HG03135 (cell line): ENCODE data around the gene PKMYT1.
"Not testable (repeated sequence)": the region's sequence is repeated elsewhere in the genome, so short reads cannot be mapped to it uniquely, and the experiment has no call there.

Source experiments
- ATAC-seq: cut with Tn5 transposase; IDR thresholded peaks from one replicate; pipeline ENCODE4 v1.9.1; 2021; ENCODE audit warnings: mild to moderate bottlenecking, moderate library complexity; ENCODE audit not compliant: unreplicated experiment

PKMYT1 gene

DNA sequence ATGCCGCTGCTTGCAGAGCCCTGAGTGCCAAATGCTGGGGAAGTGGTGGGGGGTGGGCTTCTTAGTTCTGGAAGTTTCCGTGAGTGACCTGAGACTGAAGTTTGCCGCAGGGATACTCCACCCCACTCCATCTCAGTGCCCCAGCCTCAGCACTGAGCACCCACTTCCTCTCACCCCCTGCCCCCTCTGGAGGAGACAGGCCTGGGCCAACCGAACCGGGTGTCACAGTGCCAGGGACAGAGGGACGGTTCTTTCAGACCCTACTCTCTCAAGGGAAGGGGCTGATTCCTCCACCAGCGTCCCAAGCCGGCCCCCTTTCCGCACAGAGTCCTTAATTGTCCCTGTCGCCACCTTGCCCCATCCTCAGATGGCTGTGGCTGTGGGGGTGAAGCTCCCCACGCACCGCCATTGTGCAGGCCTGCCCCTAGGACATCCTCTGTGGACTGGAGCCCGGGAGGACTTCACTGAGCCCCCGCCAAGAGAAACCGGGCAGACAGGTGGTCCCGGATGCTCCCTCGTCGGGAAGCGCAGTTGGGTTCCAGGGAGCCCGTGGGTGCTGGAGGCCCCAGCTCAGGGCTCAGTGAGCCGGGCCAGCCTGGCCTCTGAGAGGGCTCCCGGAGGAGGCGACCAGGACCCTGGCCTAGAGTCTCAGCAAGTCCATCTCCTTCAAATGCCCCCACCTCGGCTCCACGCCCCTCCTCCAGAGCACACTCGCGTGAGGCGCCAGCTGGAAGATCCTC, 17.7 kb downstream of the PKMYT1 start:
- ATAC-seq = no peak

DNA sequence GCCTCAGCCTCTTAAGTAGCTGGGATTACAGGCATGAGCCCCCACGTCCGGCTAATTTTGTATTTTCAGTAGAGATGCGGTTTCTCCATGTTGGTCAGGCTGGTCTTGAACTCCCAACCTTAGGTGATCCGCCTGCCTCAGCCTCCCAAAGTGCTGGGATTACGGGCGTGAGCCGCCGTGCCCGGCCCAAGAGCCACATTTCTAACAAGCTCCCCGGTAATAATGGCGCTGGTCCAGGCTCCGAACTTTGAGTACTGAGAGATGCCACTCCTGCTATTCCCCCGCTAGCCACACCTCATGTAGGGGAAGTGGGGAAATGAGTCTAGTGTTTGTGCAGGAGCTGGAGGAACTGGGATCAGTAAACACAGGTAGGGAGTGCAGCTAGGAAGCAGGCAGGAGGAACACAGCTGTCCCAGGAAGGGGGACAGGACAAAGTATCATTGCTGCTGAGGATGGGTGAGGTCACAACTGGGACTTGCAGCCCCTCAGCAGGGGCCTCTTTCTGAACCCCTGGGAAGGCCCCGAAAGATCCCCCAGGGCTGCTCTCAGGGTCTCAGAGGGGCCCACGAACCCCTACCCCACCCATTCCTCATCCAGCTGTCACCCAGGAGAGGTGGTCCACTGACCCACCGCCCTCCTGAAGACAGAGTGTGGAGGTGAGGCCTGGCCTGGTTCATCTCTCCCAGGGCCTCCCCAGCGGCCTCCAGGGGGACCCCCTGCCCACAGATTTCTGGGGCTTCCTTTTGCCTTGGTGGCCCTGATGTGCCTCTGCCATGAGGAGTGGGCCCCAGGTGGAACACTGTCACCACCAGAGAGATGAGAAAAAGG, 19.8 kb downstream of the PKMYT1 start:
- ATAC-seq = no peak

DNA sequence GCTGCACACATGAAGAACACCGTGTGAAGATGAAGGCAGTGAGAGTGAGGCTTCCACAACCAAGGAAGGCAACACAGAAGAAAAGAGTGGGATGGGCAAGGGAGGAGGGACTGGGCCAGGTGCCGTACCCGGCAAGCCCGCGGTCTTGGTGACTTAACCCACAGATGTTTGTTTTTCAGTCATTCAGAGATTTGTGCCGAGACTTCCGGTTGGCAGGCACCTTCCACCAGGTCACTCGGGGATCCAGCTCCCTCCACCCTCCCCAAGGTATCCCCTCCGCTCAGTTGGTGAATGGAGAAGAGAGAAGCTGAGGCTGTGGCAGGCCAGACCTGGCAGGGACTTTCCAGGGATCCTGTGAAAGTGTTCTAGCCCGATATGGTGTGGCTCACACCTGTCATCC, 21.0 kb downstream of the PKMYT1 start:
- ATAC-seq = no peak

DNA sequence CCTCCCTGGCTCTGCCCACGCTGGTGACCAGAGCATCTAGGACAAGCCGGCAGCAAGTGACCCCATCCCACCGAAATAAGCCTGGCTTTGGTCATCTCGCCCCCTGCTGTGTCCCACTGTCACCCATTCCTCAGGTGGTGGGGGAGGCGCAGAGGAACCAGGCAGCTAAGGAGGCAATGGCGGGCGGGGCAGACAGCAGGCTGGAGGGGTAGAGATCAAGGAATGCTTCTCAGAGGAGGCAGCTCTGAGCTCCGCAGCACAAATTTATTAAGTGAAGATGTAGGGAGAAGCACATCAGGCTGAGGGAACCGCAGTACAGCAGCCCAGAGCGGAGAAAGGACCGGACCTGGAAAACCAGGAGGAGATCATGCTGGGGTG, 23.7 kb downstream of the PKMYT1 start:
- no peak for ATAC-seq

DNA sequence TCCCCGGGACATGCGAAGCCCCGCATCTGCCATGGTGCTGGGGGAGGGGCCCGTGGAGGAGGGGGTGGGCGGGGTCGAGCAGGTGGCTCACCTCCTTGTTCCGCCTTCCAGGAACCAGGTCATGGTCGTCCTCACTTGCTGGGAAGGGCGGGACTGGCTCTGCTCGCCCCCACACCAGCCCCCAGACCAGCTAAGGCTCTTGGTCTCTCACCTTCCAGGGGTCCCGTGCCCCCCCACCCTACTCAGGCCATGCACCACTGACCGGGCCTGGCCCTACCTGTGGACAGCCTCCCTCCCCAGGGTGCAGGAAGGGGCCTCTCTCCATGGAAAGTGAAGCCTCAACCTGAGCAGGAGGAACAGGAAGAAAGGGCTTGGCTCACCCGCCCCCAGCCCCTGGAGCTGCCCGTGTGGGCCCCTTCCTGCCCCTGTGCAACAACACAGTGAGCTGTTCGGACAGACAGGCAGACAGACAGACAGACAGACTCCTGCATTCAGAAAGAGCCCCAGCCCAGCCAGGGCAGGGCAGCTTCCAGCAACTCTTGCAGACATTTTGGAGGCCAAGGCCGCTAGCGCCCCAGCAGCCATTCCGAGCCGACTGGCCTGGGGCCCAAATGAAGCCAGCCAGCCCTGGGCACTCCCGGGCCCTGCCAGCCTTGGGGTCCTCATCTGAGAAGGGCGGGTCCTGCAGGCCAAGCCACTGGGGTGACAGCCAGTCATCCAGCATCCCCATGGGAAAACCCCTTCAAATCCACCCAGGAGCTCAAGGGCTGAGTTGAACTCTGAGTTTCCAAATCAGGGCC, 24.3 kb downstream of the PKMYT1 start:
- no peak for ATAC-seq

DNA sequence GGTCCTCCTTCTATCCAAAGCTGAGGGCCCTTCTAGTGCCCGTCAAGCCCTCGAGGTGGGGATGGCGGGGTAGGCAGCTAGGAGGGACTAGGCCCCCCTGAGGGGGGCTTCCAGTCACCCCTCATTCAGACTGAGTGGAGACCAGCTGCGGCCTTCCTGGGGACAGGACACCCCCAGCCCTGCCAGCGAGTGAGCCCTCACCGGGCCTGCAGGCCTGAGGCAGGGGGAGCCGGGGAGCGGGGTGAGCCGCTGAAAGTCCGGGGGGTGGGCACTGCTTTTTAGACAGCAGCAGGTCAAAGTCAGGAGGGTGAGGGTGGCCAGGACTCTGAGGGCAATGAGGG, 24.8 kb downstream of the PKMYT1 start:
- ATAC-seq = no peak

DNA sequence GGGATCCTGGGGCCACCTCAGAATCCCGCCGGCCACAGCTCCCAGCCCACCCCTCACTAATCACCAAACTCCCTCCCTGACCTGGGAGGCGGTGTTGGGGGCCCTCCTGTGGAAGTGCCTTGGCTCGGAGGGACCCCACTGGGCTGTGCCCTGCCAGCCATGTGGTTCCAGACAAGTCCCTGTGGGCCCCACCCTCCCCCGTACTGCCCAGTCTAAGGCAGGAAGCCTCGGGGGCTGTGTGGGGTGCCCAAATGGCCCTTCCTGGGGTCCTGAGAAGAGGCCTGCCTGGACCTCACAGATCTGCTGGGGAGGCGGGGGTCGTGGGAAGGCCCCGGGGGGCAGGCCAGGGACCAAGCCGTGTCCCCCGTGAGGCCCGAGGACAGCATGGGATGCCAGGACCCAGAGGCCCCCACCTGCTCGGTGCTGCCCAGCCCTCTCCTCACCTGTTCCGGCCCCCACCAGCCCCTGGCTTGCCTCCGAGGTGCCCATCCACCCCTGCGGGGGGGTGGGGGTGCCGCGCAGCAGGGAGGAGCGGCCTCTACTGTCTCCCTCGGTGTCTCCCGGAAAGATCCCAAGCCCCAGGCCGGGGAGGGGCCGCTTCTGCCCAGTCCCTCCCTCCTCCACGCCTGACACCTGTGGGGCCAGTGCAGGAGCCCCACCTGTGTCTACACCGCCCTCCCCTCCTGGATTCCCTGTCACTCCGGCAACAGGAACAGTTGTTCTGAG, 25.4 kb downstream of the PKMYT1 start:
- ATAC-seq = no peak

DNA sequence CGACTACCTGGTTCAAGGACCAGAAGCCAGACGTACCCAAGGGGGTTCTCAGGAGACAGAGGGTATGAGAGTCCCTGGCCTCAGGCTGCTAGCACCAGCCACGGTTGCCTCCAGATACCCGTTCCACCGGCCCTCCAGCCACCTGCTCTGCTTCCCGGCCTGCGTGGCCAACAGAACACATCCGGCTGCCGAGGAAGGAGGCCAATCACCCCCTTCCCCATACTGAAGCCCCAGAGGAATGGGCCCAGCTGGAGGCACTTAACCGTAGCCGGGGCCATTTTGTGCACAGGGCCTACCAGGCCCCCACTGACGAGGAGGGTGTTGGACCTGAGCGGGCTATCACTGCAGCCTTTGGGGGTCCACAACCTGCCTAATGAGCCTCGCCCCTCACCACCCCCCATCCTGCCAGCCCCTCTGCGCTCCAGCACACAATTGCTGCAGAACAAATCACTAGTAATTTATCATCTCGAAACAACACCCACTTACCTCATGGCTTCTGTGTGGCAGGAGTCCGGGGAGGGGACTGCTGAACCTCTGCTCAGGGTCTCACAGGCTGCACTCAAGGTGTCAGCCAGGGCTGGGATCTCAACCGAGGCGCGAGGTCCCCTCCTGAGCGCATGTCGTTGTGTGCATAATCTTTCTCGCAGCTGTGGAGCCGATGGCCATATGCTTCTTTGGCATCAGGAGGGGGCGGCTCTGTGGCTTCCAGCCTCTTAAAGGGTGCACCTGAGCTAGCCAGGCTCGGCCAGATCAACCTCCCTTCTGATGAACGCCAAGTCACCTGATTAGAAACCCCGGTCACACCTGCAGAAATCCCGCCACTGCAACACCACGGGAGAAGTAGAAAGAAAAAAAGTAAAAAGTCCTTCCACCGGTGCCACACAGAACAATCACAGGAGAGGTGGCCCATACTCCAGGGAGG, 26.3 kb downstream of the PKMYT1 start:
- no peak for ATAC-seq

DNA sequence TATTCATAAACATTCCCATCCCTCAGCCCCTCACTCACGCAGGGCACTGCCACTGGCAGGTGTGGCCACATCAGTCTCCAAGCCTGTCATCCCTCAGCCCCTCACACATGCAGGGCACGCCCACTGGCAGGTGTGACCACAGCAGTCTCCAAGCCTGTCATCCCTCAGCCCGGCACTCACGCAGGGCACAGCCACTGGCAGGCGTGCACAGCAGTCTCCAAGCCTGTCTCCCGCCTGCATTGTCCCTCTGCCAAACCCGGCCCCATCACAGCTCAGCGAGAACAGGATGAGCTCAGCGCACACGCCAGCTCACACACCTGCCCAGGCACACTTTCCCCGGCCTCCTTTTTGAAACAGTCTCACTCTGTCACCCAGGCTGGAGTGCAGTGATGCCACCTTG, 27.6 kb downstream of the PKMYT1 start:
- ATAC-seq = no peak

DNA sequence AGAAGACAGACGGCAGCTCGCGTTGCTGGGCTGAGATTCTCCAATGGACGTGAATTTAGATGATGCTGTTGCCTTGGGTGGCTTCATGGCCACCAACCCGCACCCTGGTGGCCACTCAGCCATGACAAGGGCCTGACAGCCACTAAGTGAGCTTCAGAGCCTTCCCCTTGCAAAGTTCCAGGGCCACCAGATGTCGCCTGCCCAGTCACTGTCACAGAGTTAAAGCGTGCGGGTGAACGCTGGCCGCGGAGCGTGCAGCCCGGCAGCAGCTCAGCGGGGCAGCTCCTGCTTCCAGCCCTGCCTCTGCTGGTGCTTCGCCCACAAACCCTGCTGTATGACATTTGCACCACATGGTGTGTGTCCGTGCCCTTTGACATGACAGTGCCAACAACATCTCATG, 29.5 kb downstream of the PKMYT1 start:
- ATAC-seq = no peak

DNA sequence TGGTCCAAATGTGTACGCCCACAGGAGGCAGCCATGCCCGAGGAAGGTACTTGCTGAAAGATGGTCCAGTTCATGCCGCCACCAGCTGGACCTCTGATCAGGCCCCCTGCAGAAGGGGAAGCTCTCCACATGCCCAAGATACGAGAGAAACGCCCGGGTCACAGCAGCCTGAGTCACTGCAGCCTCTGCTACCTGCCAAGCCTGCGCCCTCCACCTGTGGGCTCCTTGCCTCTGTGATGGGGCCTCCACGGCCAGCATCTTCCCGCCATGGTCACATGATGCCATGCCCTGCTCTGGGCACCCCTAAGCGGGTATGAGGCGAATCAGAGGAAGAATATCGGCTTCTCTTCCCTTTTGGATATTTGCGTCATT, 29.9 kb downstream of the PKMYT1 start:
- no peak for ATAC-seq

DNA sequence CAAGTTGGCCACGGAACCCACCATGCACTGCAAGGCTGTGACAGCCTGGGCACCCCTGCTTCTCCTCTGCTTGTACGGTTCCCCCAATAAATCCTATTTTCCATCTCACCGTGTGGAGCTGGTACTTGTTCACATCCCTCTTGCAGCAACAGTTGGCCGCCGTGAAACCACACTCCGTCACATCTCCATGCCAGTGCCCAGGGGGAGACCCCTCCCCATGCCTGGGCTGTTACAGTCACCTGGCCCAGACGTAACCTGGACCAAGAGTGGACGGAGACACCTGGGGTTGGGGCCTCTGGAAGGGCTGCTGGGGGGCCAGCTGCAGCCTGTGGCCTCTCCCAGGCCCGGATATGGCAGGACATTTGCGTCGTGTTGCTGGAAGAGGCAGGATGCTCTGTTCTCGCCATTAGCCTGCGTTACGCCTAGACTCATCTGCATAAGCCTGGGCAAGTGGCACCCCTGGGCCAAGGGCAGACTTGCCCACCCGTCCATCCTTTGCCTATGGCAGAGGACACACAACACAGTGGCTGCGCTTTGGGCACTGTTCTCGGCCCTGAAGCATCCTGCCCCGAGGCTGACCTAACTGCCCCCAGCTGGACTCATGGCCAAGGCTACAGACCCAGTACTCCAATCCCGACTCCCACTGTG, 30.4 kb downstream of the PKMYT1 start:
- no peak for ATAC-seq

DNA sequence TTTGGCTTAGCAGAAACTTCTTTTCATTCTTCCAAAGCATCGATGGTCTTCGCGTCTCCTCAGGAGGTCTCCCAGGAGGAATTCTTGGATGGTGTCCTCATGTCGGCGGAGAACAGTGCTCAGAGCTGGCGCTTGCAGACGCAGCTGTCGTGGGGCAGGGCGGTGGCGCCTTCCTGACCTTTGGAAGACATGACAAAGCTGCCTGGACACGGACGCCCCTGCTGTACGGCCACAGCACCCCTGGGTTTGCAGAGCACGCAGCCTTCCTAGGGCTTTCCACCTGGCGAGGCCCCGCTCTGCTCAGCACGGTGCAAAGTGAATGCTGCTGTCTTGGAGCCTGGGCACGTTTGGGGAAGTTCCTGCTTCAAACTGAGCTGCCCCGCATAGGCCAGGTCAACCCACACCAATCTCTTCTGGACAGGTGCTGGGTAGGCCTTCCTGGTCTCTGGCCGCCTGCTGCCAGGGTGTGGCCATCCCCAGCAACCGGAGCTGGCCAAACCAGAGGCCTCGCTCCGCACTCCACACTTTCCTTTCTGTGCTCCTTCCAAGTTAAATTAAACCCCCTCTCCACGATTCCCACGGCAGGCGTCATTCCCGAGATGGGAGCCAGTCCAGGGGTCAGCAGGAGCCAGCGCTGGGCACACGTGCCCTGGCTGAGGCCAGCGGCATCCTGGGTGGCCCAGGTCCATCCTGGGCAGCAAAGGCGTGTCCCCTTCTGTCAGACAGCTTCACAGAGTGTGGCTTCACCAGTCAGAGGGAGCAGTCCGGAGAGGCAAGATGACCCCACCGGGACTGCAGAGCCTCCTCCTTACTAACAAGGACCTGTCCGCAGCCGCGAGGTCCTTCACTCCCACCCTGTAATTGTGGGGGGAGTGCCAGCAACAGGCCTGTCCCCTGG, 31.2 kb downstream of the PKMYT1 start:
- no peak for ATAC-seq

DNA sequence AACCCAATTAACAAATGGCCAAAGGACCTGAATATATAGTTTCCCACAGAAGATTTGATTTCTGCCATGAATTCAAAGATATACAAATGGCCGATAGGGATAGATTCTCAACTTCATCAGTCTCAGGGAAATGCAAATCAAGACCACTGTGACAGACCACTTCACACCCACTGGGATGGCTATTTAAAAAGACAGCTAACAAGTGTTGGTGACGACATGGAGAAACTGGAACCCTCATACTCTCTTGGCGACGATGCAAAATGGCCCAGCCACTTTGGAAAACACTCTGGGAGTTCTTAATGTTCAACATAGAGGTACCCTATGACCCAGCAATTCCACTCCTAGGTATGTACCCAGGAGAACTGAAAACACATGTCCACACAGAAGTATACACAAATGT, 33.6 kb downstream of the PKMYT1 start:
- ATAC-seq = no peak

DNA sequence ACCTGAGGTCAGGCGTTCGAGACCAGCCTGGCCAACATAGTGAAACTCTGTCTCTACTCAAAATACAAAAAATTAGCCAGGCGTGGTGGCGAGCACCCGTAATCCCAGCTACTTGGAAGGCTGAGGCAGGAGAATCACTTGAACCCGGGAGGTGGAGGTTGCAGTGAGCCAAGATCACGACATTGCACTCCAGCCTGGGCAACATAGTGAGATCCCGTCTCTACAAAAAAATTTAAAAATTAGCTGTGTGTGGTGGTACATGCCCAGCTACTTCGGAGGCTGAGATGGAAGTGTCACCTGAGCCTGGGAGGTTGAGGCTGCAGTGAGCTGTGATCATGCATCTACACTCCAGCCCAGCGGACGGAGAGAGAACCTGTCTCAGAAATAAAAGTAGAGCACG, 36.5 kb downstream of the PKMYT1 start:
- ATAC-seq = not testable (repeated sequence)

DNA sequence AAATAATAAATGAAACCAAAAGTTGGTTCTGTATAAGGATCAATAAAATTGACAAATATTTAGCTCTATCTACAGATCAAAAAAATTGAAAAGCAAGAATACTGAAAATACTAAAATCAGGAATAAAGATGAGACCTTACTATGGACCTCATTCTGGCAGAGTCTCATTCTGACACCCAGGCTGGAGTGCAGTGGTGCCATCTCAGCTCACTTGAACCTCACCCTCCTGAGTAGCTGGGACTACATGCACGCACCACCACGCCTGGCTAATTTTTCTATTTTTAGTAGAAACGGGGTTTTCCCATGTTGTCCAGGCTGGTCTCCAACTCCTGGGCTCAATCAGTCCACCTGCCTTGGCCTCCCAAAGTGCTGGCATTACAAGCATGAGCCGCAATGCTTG, 38.2 kb downstream of the PKMYT1 start:
- no peak for ATAC-seq

DNA sequence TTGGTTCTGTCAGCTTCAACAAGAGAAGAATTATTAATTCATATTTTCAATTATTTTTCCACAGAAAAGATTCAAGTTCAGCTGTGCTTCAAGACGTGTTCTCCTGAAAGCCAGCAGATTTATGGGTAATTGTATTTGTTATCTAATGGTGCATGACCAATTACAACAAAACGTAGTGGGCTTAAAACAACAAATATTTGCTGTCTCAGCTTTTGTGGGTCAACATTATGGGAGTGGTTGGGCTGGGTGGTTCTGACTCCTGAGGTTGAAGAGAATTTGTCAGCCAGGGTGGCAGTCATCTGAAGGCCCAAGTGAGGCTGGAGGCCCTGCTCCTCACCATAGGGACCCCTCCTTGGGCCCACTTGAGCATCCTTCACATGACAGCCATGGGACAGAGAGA, 40.3 kb downstream of the PKMYT1 start:
- ATAC-seq = no peak

DNA sequence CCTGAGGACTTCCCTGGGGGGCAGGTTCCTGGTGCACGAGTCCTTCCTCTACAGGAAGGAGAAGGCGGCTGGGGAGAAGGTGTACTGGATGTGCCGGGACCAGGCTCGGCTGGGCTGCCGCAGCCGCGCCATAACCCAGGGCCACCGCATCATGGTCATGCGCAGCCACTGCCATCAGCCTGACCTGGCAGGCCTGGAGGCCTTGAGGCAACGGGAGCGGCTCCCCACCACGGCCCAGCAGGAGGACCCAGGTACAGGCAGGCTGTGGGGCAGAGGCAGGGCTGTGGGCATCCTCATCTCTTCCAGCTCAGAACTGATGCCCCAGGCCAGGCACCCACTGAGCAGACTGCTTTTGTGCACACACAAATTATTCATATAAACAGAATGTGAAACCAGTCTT, 42.0 kb downstream of the PKMYT1 start:
- ATAC-seq = no peak

DNA sequence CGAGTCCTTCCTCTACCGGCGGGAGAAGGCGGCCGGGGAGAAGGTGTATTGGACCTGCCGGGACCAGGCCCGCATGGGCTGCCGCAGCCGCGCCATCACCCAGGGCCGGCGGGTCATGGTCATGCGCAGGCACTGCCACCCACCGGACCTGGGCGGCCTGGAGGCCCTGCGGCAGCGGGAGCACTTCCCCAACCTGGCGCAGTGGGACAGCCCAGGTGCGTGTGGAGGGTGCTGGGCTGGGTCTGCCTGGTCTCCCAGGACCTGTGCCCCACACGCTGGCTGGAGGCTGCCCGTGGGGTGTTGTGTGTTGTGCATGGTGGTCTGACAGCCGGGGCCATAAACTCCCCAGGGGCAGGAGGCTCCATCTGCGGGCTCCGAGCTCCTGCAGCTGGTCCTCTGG, 43.1 kb downstream of the PKMYT1 start:
- ATAC-seq = no peak
